Stimulated activated CD8-positive, alpha-beta memory T cell treated with anti-CD3 and anti-CD28 coated beads, Interleukin-15, amount 100 ng/mL, for 24 hours (primary cell): ENCODE results near the gene PARS2.
"Not testable (repeated sequence)": the region's sequence is repeated elsewhere in the genome, so short reads cannot be mapped to it uniquely, and the experiment has no call there.

ENCODE experiments used
- DNase-seq: peaks from one replicate; pipeline ENCODE4 v3.0.0-alpha.2; 2020; ENCODE audit warnings: low read depth

PARS2 gene

DNA sequence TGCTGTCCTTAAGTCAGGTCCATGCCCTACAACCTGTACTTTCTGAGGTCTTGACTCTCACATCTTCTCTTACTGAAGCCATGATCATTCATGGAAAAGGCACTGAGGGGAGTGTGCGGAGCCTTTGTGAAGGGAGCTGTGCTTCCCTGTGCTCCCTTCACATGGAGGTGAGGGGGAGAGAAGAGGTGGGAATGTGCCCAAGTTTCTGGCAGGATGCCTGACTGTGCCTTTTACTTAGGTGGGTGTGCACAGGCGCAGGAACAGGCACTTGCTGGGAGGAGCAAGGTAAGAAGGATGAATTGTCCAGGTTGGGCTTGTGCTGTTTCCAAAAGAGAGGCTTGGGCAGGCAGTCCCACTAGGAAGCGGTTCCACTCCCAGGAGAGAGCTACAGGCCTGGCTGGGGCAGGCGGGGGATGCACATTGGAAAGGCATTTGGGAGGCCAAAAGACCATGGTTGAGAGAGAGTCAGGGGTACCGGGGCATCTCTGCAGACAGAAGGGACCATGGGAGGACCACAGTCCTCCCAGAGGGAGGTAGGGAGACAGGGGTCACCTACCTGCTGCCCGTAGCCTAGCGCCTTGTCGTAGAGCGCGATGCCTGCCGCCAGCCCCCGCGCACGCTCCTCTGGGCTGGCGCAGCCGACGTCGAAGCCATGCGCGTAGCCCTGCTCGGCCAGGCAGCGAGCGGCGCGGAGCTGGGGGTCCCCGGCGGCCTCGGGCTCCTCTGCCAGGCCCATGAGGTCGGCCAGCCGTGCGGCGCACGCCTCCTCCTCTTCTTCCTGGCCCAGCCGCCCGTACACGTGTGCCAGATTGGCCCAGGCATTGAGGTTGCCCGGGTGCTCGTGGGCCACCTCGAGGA, 35.9 kb upstream of the PARS2 start:
- DNase-seq = no peak

DNA sequence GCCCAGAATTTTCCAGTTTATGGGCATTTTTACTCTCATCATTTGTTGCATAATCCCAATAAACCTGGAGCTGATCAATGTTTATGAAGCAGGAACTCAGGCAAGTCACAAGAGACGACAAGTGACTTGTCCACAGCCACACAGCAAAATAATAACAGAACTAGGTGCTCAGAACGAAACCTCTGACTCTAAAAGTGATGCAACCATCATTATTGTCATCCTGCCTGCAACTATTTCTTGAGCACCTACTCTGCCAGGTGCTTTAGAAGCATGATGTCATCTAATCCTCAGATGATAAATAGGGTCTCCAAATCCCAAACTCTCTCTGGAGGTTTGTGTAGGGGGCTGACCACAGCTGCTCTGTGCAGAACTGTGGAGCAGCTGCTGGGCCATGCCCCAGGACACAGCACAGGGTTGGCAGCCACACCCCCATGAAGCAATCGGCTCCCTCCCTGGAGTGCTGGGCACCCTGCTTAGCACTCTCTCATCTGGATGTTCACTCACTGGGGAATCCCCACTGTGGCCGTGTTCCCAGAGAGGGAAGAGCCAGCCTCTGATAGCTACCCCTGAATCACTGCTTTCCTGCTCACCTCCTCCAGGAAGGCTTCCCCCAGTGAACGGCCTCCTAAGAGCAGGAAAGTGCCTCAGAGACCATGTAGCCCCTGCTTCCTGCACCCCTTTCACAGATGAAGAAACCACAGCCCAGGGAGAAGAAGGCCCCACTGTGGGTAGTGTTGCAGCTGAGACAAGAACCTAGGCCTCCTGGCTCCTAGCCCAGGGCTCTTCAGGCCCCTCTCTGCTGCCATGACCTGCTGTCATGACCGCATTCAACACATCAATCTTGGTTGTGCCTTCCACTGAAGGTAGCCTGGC, 34.7 kb upstream of the PARS2 start:
- DNase-seq = no peak

DNA sequence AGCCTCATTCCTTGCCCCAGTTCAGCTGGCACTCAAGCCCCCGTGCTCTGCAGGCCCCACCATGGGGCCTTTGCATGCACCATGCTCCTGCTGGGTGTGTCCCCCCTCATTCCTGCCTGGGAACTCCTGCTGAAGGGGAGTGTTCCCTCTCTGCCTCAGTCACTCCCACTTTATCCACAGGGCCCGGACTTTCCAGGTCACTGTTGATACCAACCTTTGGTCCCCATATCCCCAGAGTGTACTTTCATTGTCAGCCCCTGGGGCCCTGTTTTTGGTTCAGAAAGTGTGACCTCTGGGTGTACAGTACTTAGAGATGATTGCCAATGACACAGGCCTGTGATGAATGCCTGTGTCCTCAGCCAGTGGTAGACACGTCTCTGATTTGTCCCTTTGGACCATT, 33.9 kb upstream of the PARS2 start:
- no peak for DNase-seq

DNA sequence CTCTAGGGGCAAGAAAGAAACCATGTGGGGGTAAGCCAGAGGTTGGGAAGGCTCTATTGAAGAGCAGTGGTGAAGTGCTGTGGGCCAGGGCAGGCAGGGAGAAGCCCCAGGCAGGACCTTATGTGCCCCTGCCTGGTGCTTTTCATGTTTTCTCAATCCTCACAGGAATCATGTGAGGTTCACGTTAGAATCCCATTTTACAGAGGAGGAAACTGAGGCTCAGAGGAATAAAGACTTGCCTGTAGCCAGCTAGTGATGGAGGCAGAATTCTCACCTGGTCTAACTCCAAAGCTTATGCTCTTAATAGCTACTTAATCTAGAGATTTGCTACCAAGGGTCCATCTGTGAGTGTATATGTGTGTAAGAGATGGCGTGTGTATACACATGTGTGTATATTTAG, 32.6 kb upstream of the PARS2 start:
- DNase-seq = no peak

DNA sequence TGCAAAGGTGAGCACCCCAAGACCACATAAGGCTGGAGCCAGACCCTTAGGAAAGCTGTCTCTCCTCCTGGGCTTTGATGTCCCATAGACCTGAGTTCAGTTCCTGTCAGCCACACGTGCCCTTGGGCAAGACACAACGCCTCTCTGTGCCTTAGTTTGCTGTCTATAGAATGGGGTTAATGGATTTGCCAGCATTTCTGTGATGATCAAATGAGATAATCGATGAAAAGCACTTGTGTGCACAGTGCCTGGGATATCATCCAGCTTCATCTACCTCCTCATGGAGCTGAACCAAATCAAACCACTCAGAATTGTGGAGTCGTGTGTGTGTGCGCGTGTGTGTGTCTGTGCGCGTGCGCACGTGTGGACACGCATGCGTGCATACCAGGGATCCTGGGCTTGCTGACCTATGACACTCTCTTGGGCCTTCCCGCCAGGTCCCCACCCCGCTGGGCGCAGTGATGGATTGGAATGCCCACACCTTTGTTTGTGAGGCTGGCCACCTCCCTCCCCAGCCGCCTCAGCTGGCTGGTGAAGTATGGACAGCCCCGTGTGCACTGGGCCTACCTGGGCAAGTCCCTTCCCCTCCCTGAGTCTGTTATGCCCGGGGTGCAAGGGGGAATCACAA, 31.6 kb upstream of the PARS2 start:
- no peak for DNase-seq

DNA sequence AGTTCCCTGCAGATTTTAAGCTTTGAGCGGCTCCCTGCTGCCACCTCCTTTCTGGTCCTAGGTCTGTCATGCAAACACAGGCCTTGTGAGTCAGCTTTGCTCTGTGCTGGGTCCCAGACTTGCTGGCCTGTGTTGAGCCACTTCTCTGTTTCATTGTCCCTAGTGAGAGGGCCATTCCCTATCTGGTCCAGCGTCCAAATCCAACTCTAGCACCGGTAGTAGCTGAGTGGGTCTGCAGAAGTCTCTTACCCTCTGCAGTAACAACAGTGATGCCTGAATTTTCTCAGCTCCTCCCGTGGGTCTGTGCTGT, 31.0 kb upstream of the PARS2 start:
- no peak for DNase-seq

DNA sequence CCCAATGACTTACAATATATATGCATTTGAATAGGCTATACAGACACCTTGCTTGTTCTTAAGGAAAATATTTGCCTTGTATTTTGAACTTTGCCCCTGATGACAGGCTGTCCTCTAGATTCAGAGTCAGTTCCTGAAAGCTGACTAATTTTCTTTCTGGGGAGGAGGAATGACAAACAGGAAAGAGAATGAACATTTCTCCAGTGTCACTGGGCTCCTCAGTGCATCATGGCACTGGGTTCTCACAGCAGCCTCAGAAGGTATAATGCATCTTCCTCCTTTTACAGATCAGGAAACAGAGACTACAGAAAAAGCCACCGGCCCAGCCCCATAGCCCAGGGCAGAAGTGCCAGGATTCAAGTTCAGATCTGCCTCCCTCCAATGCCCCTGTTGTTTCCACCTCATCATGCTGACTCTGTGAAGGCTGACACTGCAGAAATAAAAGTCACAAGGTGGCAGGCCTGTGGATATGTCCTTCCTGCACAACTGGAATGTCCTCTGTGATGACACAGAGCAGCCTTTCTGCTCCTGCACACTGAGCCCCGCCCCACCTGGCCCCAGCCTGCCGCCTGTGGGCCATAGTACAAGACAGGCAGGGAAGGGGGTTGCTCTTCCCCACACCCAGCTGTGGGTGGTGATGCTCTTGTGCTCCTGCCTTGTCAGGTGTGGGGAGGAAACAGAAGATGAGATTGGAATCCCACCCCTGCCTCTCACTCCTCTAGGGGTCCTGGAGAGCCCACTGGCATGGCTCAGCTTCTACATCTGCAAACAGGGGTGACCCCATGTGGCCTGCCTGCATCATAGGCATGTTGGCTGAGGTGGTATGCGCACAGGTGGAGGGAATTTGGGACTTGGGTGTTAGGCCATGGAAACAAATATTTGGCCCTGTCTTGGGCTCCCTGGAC, 30.4 kb upstream of the PARS2 start:
- no peak for DNase-seq

DNA sequence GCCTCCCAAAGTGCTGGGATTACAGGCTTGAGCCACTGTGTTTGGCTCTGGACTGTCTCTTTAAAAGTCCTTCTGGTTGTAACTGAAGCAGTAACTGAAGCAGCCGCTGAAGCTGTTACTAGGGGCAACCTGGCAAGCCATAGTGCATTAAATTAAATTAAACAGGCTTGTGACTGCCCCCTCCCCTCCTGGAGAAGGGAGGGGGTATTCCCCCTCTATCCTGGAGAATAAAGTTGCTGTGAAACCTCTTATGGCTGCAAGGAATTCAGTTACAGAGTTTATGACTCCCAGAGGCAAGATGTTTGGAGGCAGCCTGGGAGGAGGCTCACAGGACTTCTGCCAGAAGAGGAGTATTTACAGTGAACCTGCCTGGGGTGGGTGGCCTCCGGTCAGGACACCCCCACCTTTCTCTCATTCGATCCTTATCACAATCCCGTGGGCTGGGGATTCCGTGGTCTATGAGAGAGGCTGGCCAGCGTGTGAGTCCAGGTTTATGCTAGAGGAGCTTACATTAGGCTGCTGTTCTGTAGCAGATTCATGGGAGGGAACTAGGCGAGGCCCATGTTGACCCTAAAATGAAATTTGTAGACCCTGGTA, 28.5 kb upstream of the PARS2 start:
- no peak for DNase-seq

DNA sequence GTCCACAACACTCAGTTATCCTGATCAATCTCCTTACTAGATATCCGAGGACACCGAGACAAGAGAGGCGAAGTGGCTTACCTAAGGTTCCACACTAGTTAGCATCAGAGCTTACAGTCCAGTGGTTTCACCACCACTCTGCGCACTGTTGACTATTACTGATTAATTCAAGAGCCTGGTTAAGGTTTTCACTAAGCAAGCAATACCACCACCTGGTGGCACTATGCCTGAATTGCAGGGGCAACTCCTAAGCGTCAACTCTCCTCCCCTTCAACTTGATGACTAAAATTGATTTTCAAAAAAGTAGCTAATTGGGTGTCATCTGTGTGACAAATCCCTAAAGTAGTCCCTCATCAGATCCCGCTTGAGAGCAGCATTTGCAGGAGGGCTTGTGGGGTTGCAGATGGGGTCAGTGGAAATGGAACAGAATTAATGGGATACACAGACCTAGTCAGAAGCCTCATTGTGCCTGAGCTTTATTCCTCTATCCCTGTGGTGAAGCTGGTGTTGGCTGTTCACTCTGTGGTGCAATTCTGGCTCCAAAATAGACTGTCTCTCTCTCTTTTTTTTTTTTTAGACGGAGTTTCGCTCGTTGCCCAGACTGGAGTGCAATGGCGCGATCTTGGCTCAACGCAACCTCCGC, 27.7 kb upstream of the PARS2 start:
- DNase-seq = no peak

DNA sequence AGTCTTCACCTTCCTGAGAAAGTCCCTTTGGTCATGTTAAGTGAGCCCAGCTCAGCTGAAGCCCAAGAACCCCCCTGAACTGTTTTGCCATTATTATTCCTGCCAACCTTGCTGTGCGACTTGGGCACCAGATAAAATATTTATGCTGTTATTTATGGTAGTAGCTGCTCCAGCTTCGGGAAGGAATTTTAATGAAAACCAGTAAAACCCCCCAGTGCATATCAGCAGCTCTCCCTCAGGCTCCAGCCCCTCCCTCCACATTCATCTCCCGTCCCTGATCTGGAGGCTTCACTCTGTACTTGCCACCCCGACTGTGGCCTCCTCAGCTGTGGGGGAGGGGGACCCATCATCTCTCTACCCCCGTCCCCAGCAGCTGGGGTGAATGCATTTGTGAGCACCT, 24.1 kb upstream of the PARS2 start:
- no peak for DNase-seq

DNA sequence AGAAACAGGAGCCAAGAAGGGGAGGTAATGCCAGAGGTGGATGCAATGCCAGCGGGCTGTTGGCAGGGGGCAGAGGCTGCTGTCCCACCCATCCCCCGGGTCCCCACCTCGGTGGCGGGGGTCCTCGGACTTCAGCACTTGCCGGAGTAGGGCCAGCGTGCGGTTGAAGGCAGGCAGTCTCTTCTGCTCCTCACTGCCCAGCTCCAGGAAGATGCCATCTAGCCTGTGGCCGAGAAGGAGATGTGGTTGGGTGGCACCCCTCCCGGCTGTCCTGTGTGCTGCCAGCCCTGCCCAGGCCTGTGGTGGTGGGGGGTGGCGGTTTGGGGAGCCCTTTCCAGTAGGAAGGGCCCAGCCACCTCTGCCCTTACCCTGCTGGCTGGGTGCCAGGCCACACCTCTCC, 23.3 kb upstream of the PARS2 start:
- no peak for DNase-seq

DNA sequence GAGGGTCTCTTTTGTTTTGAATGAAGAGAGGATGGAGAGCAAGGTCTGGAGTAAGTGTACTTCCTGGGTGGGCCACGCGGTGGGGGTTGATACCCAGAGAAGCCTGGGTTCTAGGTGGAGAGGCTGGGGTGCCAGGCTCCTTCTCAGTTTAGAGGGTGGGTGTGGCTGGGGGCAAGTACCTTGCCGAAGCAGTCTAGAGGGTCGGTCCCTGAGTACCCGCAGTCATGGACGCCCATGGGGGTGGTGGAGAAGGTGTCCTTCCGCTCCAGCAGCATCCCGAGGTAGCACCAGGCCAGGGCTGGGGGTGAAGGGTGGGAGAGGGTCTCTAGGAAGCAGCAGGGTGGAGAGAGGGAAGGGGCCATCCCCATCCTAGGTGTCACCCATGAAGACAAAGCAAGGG, 22.5 kb upstream of the PARS2 start:
- no peak for DNase-seq

DNA sequence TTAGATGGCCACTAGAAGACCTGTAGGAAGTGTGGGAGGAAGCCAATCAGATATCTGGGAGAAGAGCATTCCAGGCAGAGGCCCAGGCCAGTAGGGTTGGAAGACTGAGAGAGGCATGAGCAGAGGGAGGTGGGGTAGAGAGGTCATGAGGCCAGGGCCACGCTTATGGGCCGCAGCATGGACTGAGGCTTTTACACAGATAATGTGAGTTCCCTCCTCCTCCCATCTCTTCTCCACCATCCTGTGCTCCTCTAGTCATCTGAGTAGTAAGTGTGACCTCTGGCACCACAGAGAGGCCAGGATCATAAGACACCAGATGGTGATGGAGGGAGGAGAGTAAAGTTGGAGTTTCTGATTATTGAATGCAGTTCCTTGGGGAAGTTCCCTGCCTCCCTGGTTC, 19.7 kb upstream of the PARS2 start:
- DNase-seq = no peak

DNA sequence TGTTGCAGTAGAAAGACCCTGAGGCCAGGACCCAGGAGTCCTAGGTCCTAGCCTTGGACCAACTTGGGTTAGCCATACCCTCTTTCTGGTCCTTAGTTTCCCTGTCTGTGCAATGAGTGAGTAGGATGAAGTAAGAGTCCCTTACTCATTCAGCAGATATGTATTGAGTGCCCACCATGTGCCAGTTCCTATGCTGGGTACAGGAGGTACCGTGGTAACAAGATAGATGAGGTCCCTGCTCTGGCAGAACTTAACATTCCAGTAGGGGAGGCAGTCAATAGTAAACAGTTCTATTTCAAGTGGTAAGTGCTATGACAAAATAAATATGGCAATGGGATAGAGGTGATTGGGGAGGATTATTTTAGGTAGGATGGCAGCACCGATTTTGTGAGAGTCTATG, 18.3 kb upstream of the PARS2 start:
- no peak for DNase-seq

DNA sequence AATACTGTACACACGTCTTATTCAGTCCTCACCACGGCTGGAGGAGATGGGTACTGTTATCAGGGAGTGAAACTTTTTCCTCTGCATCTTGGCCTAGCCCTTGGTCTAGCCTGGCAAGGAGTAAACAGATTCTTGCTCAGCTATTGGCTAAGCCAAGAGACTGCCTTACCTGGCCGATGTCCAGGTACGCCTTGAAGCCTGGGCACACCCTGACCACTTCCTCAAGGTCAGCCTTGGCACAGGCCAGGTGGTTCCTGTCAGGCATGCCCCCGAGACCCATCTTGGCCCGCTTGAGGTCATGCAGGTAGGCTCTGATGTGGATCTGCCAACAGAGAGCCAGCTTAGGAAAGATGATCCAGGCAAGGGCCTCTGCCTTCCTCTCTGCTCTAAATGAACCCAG, 17.8 kb upstream of the PARS2 start:
- no peak for DNase-seq

DNA sequence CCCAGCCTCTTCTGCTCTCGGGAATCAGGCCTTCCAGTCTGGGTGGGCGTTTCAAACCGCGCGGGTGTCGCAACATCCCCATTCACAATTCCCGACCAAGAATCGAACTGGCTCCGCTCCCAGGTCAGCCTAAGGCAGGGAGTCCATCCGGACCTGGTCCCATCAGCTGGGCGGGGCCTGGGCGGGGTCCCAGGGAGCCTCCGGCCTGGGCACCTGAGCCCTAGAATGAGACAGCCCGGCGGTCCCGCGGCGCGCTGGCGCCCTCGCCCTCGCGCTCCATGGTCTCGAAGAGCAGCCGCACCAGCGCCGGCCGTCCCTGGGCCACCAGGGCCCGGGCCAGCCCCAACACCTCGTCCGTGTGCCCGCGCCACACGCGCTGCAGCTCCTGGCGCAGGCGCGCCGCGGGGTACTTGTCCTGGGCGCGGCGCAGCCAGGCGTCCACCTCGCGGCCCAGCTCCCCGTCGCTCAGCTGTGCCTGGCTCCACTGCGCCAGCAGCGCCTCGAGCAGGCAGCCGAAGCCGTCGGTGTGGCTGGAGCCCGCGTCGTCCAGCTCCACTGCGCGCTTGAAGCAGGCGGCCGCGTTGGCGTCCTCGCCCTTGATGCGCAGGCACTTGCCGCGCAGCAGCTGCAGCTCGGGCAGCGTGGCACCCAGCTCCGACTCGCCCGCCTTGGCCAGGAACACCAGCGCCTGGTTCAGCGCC, 16.9 kb upstream of the PARS2 start:
- DNase-seq = no peak

DNA sequence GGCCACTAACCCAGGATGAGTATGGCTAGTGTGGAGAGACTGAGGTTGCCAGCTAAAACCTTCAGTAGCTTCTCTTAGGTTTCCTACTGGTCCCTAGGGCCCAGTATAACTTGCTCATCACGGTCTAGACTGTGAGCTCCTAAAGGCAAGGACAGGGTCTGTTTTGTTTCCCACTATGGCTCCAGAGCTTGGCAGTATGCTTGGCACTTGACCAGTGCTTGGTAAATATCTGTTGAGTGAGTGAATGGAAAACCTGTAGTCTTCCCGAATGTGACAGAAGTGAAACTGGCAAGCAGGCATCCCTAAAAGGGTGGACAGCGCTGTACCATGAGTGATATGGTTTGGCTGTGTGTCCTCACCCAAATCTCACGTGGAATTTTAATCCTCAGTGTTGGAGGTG, 13.1 kb upstream of the PARS2 start:
- DNase-seq = no peak

DNA sequence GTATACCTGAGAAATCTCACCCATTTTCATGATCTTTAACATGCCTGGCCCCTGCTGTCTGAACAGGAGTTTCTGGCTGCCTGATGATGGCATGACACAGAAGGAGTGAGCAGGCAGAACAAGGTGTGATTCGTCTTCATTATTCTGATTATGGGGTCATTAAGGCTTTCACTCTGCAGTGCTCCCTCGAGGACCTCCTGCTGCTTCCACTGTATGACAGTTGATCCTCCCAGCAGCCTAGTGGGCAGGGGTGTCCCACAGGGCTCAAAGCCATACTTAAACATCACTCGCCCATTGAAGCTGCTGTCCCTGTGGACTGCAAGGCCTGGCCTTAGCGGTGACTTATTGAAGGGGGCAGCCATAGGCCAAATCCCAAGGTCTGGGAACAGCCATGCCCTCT, 12.7 kb upstream of the PARS2 start:
- DNase-seq = no peak

DNA sequence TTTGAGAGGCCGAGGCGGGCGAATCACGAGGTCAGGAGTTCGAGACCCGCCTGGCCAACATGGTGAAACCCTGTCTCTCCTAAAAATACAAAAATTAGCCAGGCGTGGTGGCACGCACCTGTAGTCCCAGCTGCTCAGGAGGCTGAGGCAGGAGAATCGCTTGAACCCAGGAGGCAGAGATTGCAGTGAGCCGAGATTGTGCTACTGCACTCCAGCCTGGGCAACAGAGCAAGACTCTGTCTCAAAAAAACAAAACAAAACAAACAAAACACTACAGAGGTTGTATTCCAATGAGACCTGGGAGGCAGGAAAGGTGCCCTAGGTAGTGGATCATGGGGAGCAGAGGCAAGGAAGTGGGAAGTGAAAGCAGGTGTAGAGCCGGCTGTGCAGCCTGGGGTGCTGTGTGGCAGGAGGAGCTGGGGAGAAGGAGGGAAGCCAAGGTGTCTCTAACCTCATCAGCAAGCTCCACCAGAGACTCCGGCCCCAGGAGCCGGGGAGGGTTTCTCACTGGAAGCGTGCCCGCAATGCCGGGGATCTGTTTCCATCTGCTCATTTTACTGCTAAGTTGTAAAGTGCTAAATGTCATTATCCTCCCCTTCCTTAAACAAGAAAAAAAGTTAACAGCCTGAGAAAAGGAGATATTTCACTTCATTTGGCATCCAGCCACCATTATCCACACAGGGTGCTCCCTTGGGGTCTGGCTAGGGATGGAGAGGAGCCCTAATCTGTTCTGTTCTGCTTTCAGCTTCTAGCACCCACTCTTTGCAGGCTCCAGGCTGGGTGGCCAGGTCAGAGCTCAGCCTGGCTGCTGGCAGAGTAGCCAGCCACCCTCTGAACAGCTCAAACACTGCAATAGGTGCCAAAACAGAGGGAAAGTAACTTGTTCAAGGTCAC, 11.8 kb upstream of the PARS2 start:
- DNase-seq = not testable (repeated sequence)
